H1 (cell line): ENCODE data around the gene ZC3H7B. TPM values are rescaled to one million over a fixed set of nuclear protein-coding genes. Genes with fewer than 3 reads are reported as not detected.

ENCODE experiments used
- CTCF ChIA-PET: fragments of 300-600 bp; sonication (Branson Sonifier 250); formaldehyde crosslinking; loops from one replicate; lab custom pipeline; 2021; ENCODE audit not compliant: partially characterized antibody; lab: Charles Lee
- POLR2A ChIA-PET: fragments of 300-600 bp; sonication (Branson Sonifier 250); formaldehyde crosslinking; loops from one replicate; lab custom pipeline; 2021; ENCODE audit warnings: inconsistent platforms; ENCODE audit not compliant: partially characterized antibody; lab: Charles Lee
- DNase-seq, 2 experiments: peaks; one replicate each; pipeline versions ENCODE4 v3.0.0 to v3.0.0-alpha.2; 2010 to 2022; ENCODE audit warnings: low spot score in 2 of 2, low read depth in 1 of 2, mixed read lengths in 1 of 2
- FAIRE-seq: peaks from 2 replicates; lab custom pipeline; 2011; peaks lifted over from hg19 to GRCh38; lab: Jason Lieb, UNC
- H2AFZ ChIP-seq: 2 replicates; pipeline ENCODE4 v1.8.1; 2012; ENCODE audit warnings: low read length, inconsistent platforms
- H2AK5ac ChIP-seq: 2 replicates; pipeline ENCODE4 v1.6.1; 2013; ENCODE audit warnings: low read depth, low read length
- H2BK120ac ChIP-seq: replicated peaks from 2 replicates; pipeline ENCODE3; 2013; ENCODE audit warnings: low read depth, low read length, inconsistent platforms
- H2BK12ac ChIP-seq: 2 replicates; pipeline ENCODE4 v1.6.1; 2013; ENCODE audit warnings: low read depth, low read length
- H2BK15ac ChIP-seq: 2 replicates; pipeline ENCODE4 v1.6.1; 2013; ENCODE audit warnings: low read length
- H2BK20ac ChIP-seq: 2 replicates; pipeline ENCODE4 v1.6.1; 2013; ENCODE audit warnings: low read length
- H2BK5ac ChIP-seq: 2 replicates; pipeline ENCODE4 v1.6.1; 2013; ENCODE audit warnings: low read depth, low read length
- H3K14ac ChIP-seq: 2 replicates; pipeline ENCODE4 v1.6.1; 2013; ENCODE audit warnings: inconsistent platforms; ENCODE audit not compliant: insufficient read length
- H3K18ac ChIP-seq: 2 replicates; pipeline ENCODE4 v1.6.1; 2013; ENCODE audit warnings: low read length; ENCODE audit errors: extremely low read depth
- H3K23ac ChIP-seq: 2 replicates; pipeline ENCODE4 v1.6.1; 2013; ENCODE audit warnings: inconsistent platforms; ENCODE audit not compliant: insufficient read length
- H3K23me2 ChIP-seq: 2 replicates; pipeline ENCODE4 v1.6.1; 2013; ENCODE audit warnings: low read depth, low read length
- H3K27ac ChIP-seq: 2 replicates; pipeline ENCODE4 v1.6.1; 2011; ENCODE audit warnings: low read depth, low read length, inconsistent platforms
- H3K27me3 ChIP-seq, 4 experiments: replicated peaks in 1 of 4; 1 replicate in 1 of 4; 2 replicates in 3 of 4; pipeline versions ENCODE4 v1.6.1 to v1.8.1; 2011 to 2013; ENCODE audit warnings: low read length in 3 of 4, mild to moderate bottlenecking in 3 of 4, inconsistent platforms in 2 of 4, mixed read lengths in 2 of 4, moderate library complexity in 1 of 4; ENCODE audit not compliant: control insufficient read depth in 3 of 4, insufficient read depth in 3 of 4; ENCODE audit errors: extremely low read depth in 1 of 4
- H3K36me3 ChIP-seq, 4 experiments: 2 replicates each; pipeline versions ENCODE4 v1.6.1 to v1.8.1; 2011 to 2013; ENCODE audit warnings: mild to moderate bottlenecking in 4 of 4, low read length in 3 of 4, moderate library complexity in 2 of 4, control low read depth in 1 of 4, inconsistent platforms in 1 of 4; ENCODE audit not compliant: insufficient read depth in 4 of 4, control insufficient read depth in 2 of 4
- H3K4ac ChIP-seq: replicated peaks from 2 replicates; pipeline ENCODE3; 2013; ENCODE audit warnings: low read length, low read depth, mixed read lengths, inconsistent platforms; ENCODE audit not compliant: insufficient read length
- H3K4me1 ChIP-seq, 4 experiments: replicated peaks in 1 of 4; 1 replicate in 1 of 4; 2 replicates in 3 of 4; pipeline versions ENCODE4 v1.6.1 to v1.8.1; 2011 to 2013; ENCODE audit warnings: low read length in 3 of 4, inconsistent platforms in 2 of 4, mixed read lengths in 1 of 4; ENCODE audit not compliant: insufficient read depth in 4 of 4, control insufficient read depth in 3 of 4
- H3K4me2 ChIP-seq, 2 experiments: 2 replicates each; pipeline versions ENCODE4 v1.6.1 to v1.8.1; 2011 to 2013; ENCODE audit warnings: low read depth in 2 of 2, low read length in 2 of 2, control low read depth in 1 of 2, inconsistent platforms in 1 of 2, mild to moderate bottlenecking in 1 of 2; ENCODE audit not compliant: insufficient read depth in 1 of 2
- H3K4me3 ChIP-seq, 4 experiments: fragments of 200-600, 300-600 bp in 1 of 4; sonication (generic), shearing (Covaris generic), sonication (Bioruptor Twin) in 1 of 4; 2 replicates each; pipeline versions ENCODE4 v1.5.1 to v1.8.1; 2011 to 2016; ENCODE audit warnings: low read length in 4 of 4, low read depth in 3 of 4, control low read depth in 2 of 4, inconsistent platforms in 2 of 4, mild to moderate bottlenecking in 2 of 4, mixed read lengths in 1 of 4, moderate library complexity in 1 of 4; ENCODE audit not compliant: insufficient read depth in 2 of 4; ENCODE audit errors: extremely low read depth in 1 of 4
- H3K56ac ChIP-seq: replicated peaks from 2 replicates; pipeline ENCODE3; 2013; ENCODE audit warnings: low read depth, mild to moderate bottlenecking, mixed read lengths, low read length, inconsistent platforms; ENCODE audit not compliant: insufficient read length
- H3K79me1 ChIP-seq: 2 replicates; pipeline ENCODE4 v1.6.1; 2013; ENCODE audit warnings: low read depth, low read length, control low read depth
- H3K79me2 ChIP-seq, 2 experiments: 2 replicates each; pipeline versions ENCODE4 v1.6.1 to v1.8.1; 2012 to 2013; ENCODE audit warnings: low read length in 2 of 2, mild to moderate bottlenecking in 2 of 2, inconsistent platforms in 1 of 2; ENCODE audit not compliant: insufficient read depth in 2 of 2, control insufficient read depth in 1 of 2
- H3K9ac ChIP-seq, 4 experiments: replicated peaks in 1 of 4; 1 replicate in 1 of 4; 2 replicates in 3 of 4; pipeline versions ENCODE4 v1.6.1 to v1.8.1; 2011 to 2013; ENCODE audit warnings: low read depth in 3 of 4, low read length in 3 of 4, control low read depth in 2 of 4, mild to moderate bottlenecking in 2 of 4, moderate library complexity in 2 of 4, inconsistent platforms in 1 of 4; ENCODE audit errors: extremely low read depth in 1 of 4
- H3K9me3 ChIP-seq, 2 experiments: 2 replicates each; pipeline versions ENCODE4 v1.6.1 to v1.8.1; 2012 to 2013; ENCODE audit warnings: mild to moderate bottlenecking in 2 of 2, moderate library complexity in 2 of 2, control low read depth in 1 of 2, inconsistent platforms in 1 of 2, low read depth in 1 of 2, low read length in 1 of 2, mixed read lengths in 1 of 2; ENCODE audit not compliant: insufficient read depth in 2 of 2
- H4K20me1 ChIP-seq, 2 experiments: replicated peaks in 1 of 2; 2 replicates each; pipeline versions ENCODE3 to v1.8.1; 2011 to 2013; ENCODE audit warnings: inconsistent platforms in 2 of 2, low read length in 2 of 2, mild to moderate bottlenecking in 1 of 2; ENCODE audit not compliant: insufficient read depth in 2 of 2, control insufficient read depth in 1 of 2
- H4K5ac ChIP-seq: 2 replicates; pipeline ENCODE4 v1.6.1; 2013; ENCODE audit warnings: low read length, low read depth, mixed read lengths, inconsistent platforms; ENCODE audit not compliant: insufficient read length
- H4K8ac ChIP-seq: 2 replicates; pipeline ENCODE4 v1.8.0; 2013; ENCODE audit warnings: mild to moderate bottlenecking, moderate library complexity, low read length, inconsistent platforms; ENCODE audit not compliant: insufficient read depth; ENCODE audit errors: extremely low read depth
- H4K91ac ChIP-seq: replicated peaks from 2 replicates; pipeline ENCODE3; 2013; ENCODE audit warnings: low read length, mixed read lengths, inconsistent platforms; ENCODE audit not compliant: insufficient read length
- CHD1 ChIP-seq: IDR thresholded peaks from 2 replicates; pipeline ENCODE4 v1.6.1; 2012; ENCODE audit warnings: low read depth, low read length, improper control_type of control experiment
- E2F6 ChIP-seq: IDR thresholded peaks from 2 replicates; pipeline ENCODE4 v1.6.1; 2012; ENCODE audit warnings: inconsistent platforms
- EGR1 ChIP-seq: IDR thresholded peaks from 2 replicates; pipeline ENCODE4 v1.6.1; 2011; ENCODE audit warnings: low read depth, low read length, borderline replicate concordance
- MAX ChIP-seq: IDR thresholded peaks from 2 replicates; pipeline ENCODE4 v1.6.1; 2012; ENCODE audit warnings: inconsistent platforms
- NANOG ChIP-seq: IDR thresholded peaks from 2 replicates; pipeline ENCODE4 v1.6.1; 2011; ENCODE audit warnings: low read length, low read depth, mild to moderate bottlenecking, inconsistent platforms; ENCODE audit not compliant: insufficient read depth, poor library complexity, severe bottlenecking
- POLR2A ChIP-seq, 2 experiments: IDR thresholded peaks; 1 replicate in 1 of 2; 2 replicates in 1 of 2; pipeline ENCODE4 v1.6.1; 2011; ENCODE audit warnings: low read depth in 2 of 2, low read length in 2 of 2, mild to moderate bottlenecking in 2 of 2; ENCODE audit errors: control extremely low read depth in 1 of 2
- POLR2AphosphoS5 ChIP-seq: IDR thresholded peaks from 2 replicates; pipeline ENCODE4 v1.6.1; 2011; ENCODE audit warnings: low read depth, low read length
- RXRA ChIP-seq: IDR thresholded peaks from 2 replicates; pipeline ENCODE4 v1.6.1; 2011; ENCODE audit warnings: low read depth, mild to moderate bottlenecking, low read length, moderate library complexity; ENCODE audit not compliant: insufficient read depth
- SIN3A ChIP-seq, 2 experiments: IDR thresholded peaks in 1 of 2; conservative IDR thresholded peaks in 1 of 2; 2 replicates each; pipeline ENCODE4 v1.6.1; 2011 to 2012; ENCODE audit warnings: low read length in 2 of 2, improper control_type of control experiment in 1 of 2, low read depth in 1 of 2, mild to moderate bottlenecking in 1 of 2
- TAF7 ChIP-seq: optimal IDR thresholded peaks from 2 replicates; pipeline ENCODE3; 2011; ENCODE audit warnings: low read depth, mild to moderate bottlenecking, inconsistent platforms, low read length, moderate library complexity, borderline replicate concordance
- WGBS, 2 experiments: shearing (Covaris generic) in 1 of 2; methylation state at CpG; one replicate each; pipeline versions ENCODE4 v1.1.6 to v1.1.7; 2013 to 2015; ENCODE audit warnings: low lambda C conversion rate in 2 of 2, mixed read lengths in 2 of 2, inconsistent platforms in 1 of 2, low coverage in 1 of 2, missing lambda C conversion rate in 1 of 2; ENCODE audit not compliant: insufficient replicate concordance in 2 of 2, insufficient coverage in 1 of 2, insufficient read length in 1 of 2; ENCODE audit errors: extremely low coverage in 1 of 2, missing lambda C conversion rate in 1 of 2; 5-methylcytosine and 5-hydroxymethylcytosine counted together
- polyA plus RNA-seq, 7 experiments: library from polyadenylated mRNA; depleted of rRNA in 3 of 7; stranded (reverse) in 5 of 7; unstranded in 2 of 7; fragments of >200 nt in 5 of 7; fragments of 200-250 nt in 2 of 7; gene quantifications; 1 replicate in 5 of 7; 2 replicates in 1 of 7; 4 replicates in 1 of 7; pipeline versions ENCODE4 v1.2.1 to v1.2.3, GENCODE V29; 2011 to 2013; ENCODE audit warnings: missing spikeins in 2 of 7, mixed read lengths in 2 of 7
- total RNA-seq: library from RNA; stranded (reverse); fragmentation: NEBNext Ultra II Directional; extraction: Animal tissue kit (Norgen Biotek cat#: 25700); gene quantifications from 2 replicates; pipeline ENCODE4 v1.2.1, GENCODE V29; 2021

Gene ZC3H7B
- total and polyA plus RNA-seq, 2 of the 8 experiments (the other 6 are each of a cell fraction or from before 2014, with no cell fraction given): 35.5 to 78.6 TPM

- no peak within 1 kb of the TSS for H3K23ac ChIP-seq
- H2BK120ac ChIP-seq: peak within 1 kb of the TSS; percentile 11
- H3K9me3 ChIP-seq: no peaks in the 10 kb centered on the region
- peak within 1 kb of the TSS; percentile 80 to 94 (median 86) for H3K9ac ChIP-seq
- peak within 1 kb of the TSS; percentile 96 for H3K27ac ChIP-seq
- H2BK12ac ChIP-seq: peak within 1 kb of the TSS; percentile 94; the same call in 1 of the 2 replicates
- 1% methylated on average over 41 of the region's 84 CpGs; no CpG with 5 or more reads in 1 of the 2 experiments for WGBS, 2 experiments
- H3K56ac ChIP-seq: no peak within 1 kb of the TSS
- H4K20me1 ChIP-seq: peaks cover 0 to 3% of the 10 kb centered on the region in 2 experiments
- no peaks in the 10 kb centered on the region for H3K36me3 ChIP-seq
- H3K79me2 ChIP-seq: no peaks in the 10 kb centered on the region; a peak in 1 of 4 replicates
- no peak within 1 kb of the TSS for H3K14ac ChIP-seq
- H3K4me2 ChIP-seq: peak within 1 kb of the TSS; percentile 92 to 100
- CTCF ChIA-PET: interaction anchor here (0.6 to 1.7 kb wide), 5 partner anchors 61 to 142 kb away, joined by 3 to 6 read pairs (median 3); no protein-coding TSS in a partner anchor
- H4K8ac ChIP-seq: peak within 1 kb of the TSS; percentile 98
- peak within 1 kb of the TSS; percentile 66 to 79 (median 69) for H3K4me3 ChIP-seq
- peaks cover 2 to 10% (median 5%) of the 10 kb centered on the region in 4 experiments for H3K4me1 ChIP-seq
- peak; percentile 81 for FAIRE-seq
- peak within 1 kb of the TSS; percentile 41; the same call in 1 of the 2 replicates for H2AK5ac ChIP-seq
- no peak within 1 kb of the TSS for H2BK20ac ChIP-seq
- H3K4ac ChIP-seq: peak within 1 kb of the TSS; percentile 61
- H3K27me3 ChIP-seq: no peaks in the 10 kb centered on the region; a peak in 1 of 7 replicates
- peak within 1 kb of the TSS; percentile 90 for H2BK5ac ChIP-seq
- H4K5ac ChIP-seq: peak within 1 kb of the TSS; percentile 68
- no peak within 1 kb of the TSS for H2AFZ ChIP-seq
- H3K79me1 ChIP-seq: no peaks in the 10 kb centered on the region; the same call in 1 of the 2 replicates
- DNase-seq: peak; percentile 97 to 98
- no peak within 1 kb of the TSS for H2BK15ac ChIP-seq
- H4K91ac ChIP-seq: peak within 1 kb of the TSS; percentile 27
- H3K18ac ChIP-seq: peak within 1 kb of the TSS; percentile 89
- POLR2A ChIA-PET: interaction anchor here (0.6 to 7.5 kb wide), 39 partner anchors 12 to 322 kb away, joined by 3 to 129 read pairs (median 4); partner anchors contain the start of genes ACO2, DESI1, PHF5A and PMM1
- peaks cover 9% of the 10 kb centered on the region for H3K23me2 ChIP-seq
- TF ChIP-seq POLR2A (IDR thresholded peaks at IDR 0.05; ENCODE audit: control extremely low read depth in 1 of 2, low read depth in 2 of 2, low read length in 2 of 2) (peak; percentile 24 to 54), RXRA (no peak), TAF7 (peak; percentile 56), SIN3A (conservative IDR thresholded peaks at IDR 0.05 in 1 of 2, IDR thresholded peaks at IDR 0.05 in 1 of 2; ENCODE audit: low read depth in 1 of 2, low read length in 2 of 2) (peak in 1 of 2 experiments; percentile 57; a peak in 1 of 4 replicates), CHD1 (no peak), POLR2AphosphoS5 (0 out of 2 replicates have a peak, but pooled peaks have one; percentile 42), NANOG (peak; percentile 4), E2F6 (peak; percentile 46; the same call in 1 of the 2 replicates), EGR1 (peak; percentile 5; the same call in 1 of the 2 replicates), MAX (peak; percentile 73)
Observed at GRCh38 chr22:41381329-41382097, 80.2 kb downstream of the ZC3H7B start, which contains the start of gene TEF. Gene TEF, plus strand, starts transcription at chr22:41381942. Its CDS starts 103 bp downstream, at chr22:41382045.
